Measurements from ENCODE around the gene PER2.

PER2 gene

DNA sequence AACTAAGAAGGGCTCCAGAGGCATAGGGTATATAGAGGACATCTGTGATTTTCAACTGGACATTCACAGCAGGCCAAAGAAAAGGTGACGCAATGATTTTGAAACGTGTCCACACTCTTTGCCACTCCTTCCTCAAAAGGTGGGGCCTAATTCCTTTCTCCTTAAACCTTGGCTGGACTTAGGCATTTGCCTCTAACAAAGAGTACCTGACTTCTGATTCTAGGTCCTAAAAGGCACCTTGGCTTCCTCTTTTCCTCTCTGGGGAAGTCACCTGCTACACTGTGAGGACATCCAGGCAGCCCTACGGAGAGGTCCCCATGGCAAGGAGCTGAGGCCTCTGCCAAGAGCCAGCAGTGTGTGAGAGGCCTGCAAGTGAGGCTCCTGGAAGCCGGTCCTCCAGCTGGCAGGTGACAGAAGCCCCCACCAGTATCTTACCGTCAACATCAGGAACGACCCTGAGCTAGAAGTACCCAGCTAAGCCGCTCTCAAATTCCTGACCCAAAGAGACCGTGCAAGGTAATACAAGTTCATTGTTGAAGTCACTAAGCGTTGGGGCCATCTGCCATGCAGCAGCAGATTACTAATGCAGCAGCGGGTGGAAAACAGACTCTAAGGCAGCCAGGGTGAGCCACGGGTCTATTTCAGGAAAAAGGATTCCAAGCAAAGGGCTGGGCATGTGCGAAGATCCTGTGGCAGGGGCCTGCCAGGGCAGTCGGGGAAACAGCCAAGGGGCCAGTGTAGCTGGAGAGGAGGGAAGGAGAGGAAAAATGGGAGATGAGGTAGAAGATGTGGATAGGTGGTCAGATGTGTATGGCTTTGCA is 41.2 kb downstream of the PER2 start:
- no peak overlapping the region for H3K4me3 ChIP-seq (ENCODE audit: low read depth, low read length)
- TF ChIP-seq, protein P1, sequence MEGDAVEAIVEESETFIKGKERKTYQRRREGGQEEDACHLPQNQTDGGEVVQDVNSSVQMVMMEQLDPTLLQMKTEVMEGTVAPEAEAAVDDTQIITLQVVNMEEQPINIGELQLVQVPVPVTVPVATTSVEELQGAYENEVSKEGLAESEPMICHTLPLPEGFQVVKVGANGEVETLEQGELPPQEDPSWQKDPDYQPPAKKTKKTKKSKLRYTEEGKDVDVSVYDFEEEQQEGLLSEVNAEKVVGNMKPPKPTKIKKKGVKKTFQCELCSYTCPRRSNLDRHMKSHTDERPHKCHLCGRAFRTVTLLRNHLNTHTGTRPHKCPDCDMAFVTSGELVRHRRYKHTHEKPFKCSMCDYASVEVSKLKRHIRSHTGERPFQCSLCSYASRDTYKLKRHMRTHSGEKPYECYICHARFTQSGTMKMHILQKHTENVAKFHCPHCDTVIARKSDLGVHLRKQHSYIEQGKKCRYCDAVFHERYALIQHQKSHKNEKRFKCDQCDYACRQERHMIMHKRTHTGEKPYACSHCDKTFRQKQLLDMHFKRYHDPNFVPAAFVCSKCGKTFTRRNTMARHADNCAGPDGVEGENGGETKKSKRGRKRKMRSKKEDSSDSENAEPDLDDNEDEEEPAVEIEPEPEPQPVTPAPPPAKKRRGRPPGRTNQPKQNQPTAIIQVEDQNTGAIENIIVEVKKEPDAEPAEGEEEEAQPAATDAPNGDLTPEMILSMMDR (IDR thresholded peaks at IDR 0.05; ENCODE audit: low read depth, low read length, missing control alignments), result no peak
- in situ Hi-C loops (cut with HindIII; ENCODE audit: low sequenced_read_pairs), result no loop called here
- DNase-seq (ENCODE audit: low read depth), result no peak

DNA sequence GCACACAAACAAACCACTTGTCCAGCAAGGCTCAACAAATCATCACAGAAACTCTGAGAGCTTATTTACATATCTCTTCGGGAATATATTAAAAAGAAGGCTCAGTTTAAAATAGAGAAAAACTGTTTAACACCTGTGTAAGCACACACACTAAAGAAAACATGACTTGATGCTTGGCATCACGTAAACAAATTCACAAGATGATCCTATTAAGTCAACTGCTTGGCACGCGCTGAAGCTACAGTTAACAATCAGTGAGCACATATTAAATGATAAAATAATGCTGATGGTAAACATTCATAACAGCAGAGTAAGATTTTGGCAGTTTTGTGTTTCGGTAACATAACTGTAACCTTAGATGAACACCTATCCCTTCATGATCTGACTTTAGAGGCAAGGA is 44.3 kb downstream of the PER2 start:
- in situ Hi-C loops (cut with HindIII; ENCODE audit: low sequenced_read_pairs), result no loop called here
- H3K4me3 ChIP-seq (ENCODE audit: low read depth, low read length), result no peak overlapping the region
- TF ChIP-seq, protein P1 (IDR thresholded peaks at IDR 0.05; ENCODE audit: low read depth, low read length, missing control alignments), result no peak
- no peak for DNase-seq (ENCODE audit: low read depth)

DNA sequence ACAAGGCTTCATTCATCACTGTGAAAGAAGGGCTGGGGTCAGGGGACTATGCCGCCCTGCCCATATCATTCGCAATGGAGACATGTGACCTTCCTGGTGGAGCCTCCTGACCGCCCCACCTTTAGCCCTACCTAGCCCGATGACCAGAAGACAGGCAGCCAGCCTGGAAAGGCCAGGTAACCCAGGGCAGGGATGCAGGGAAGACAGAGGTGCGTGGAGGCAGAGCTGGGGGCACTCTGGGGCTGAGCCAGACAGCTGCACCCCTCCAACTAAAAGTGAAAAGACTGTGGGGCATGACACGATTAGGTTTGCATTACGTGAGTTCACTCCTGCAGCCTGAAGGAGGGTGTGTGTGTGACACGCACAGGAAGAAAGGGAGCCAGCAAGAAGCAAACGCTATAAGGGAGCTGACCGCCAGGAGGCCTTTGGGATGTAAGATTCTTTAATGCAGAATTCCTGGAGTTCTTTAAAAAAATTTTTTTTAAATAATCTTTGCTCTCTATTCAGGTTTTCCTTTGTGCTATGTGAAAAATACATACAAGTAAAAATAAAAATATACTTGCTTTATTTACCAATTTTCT is 44.8 kb downstream of the PER2 start:
- no peak overlapping the region for H3K4me3 ChIP-seq (ENCODE audit: low read depth, low read length)
- TF ChIP-seq, protein P1 (IDR thresholded peaks at IDR 0.05; ENCODE audit: low read depth, low read length, missing control alignments), result peak; percentile 22
- in situ Hi-C loops (cut with HindIII; ENCODE audit: low sequenced_read_pairs), result no loop called here
- DNase-seq (ENCODE audit: low read depth), result no peak

DNA sequence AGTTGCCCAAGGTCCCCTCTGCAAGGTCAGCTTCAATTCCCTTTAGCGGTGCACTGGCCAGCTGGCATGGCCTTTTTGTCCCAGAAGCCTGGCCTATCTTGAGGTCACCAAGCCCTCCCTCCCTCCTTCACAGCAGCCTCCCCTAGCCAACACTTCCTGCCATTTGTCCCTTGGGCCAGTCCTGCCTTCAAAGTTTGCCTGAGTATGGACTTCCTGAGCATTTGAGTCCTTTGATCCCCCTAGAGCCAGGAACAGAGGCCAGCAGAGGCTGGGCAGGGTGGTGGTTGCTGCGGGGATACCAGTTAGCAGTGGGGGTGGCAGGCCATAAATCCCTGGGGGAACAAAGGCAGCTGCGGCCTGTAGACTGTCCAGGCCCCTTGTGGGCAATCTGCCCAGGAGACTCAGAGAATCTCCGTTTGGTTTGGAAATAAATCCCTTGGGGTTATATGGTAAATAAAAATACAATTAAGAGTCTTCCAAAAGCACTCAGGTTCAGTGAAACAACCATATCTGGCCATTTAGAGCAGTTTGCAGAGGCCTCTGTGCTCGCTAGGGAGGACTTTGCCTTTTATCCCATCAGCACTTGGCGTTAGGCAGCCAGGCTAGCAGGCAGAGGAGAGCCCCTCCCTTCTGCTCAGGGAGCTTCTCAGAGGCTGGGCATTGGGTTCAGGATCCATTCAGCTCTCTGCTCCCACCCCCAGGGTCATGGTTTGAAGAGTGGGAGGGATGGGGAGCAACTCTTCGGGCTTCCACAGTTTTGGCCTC is 45.5 kb downstream of the PER2 start:
- in situ Hi-C loops (cut with HindIII; ENCODE audit: low sequenced_read_pairs), result no loop called here
- TF ChIP-seq, protein P1 (IDR thresholded peaks at IDR 0.05; ENCODE audit: low read depth, low read length, missing control alignments), result no peak
- H3K4me3 ChIP-seq (ENCODE audit: low read depth, low read length), result no peak overlapping the region
- DNase-seq (ENCODE audit: low read depth), result no peak

DNA sequence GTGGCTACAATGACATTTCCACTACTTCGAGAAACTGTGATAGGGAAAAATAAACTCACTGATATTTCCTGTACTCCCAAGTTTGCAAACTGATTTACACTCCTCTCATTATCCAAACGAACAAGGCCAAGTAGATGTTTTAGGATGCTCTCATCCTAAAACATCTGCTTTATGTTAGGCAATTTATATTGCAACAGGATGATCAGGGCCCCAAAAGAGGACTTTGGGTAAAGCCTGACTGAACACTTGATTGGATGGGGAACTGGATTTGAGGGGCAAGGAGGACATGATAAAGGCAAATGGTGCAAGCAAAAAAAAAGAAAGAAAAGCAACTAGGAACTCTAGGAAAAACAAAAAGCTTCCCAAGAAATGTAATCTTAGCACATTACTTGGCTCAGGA is 46.4 kb downstream of the PER2 start:
- H3K4me3 ChIP-seq (ENCODE audit: low read depth, low read length), result no peak overlapping the region
- DNase-seq (ENCODE audit: low read depth), result no peak
- in situ Hi-C loops (cut with HindIII; ENCODE audit: low sequenced_read_pairs), result no loop called here
- TF ChIP-seq, protein P1 (IDR thresholded peaks at IDR 0.05; ENCODE audit: low read depth, low read length, missing control alignments), result no peak

All from astrocyte of the cerebellum (primary cell).